D721Med (cell line): ENCODE results near the gene CARD14.

Experiments
- DNase-seq: peaks from one replicate; pipeline ENCODE4 v3.0.0; 2011; ENCODE audit warnings: low spot score; ENCODE audit not compliant: insufficient read length
- FAIRE-seq: peaks from 2 replicates; lab custom pipeline; 2011; peaks lifted over from hg19 to GRCh38; lab: Jason Lieb, UNC
- TF ChIP-seq, protein P1 (sequence below): IDR thresholded peaks from 2 replicates; pipeline ENCODE4 v1.5.1; 2012; ENCODE audit warnings: mild to moderate bottlenecking, control low read depth; ENCODE audit not compliant: insufficient read depth; ENCODE audit errors: missing control alignments

The CARD14 gene

DNA sequence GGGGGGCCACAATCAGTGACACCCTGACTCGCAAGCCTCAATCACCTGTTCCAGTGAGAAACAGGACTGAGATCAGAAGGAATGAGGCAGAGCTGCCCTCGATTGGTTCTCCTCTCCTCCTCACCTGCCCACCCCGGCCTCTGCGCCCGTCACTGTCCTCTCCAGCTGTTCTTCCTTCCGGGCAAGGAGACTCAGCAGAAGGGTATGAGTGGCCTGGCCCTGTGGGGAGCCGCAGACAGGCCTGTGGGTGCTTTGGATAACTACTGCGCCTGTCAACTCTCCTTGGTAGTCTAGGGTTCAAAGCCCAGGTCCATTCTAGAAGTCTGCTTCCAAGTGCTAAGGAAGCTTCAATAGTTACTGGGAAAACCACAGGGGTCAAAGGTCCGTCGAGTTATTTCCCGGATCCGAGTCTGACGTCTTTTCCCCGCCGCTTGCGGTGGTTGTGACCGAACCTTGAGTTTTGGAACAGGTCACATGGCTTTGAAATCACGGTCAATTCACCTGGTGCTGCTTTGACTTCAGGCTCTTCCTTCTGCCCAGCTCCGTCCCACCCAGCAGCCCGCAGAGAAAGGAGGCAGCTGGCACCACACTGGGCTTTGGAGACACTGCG lies 8.3 kb downstream of the CARD14 start:
- DNase-seq = no peak
- FAIRE-seq = no peak

DNA sequence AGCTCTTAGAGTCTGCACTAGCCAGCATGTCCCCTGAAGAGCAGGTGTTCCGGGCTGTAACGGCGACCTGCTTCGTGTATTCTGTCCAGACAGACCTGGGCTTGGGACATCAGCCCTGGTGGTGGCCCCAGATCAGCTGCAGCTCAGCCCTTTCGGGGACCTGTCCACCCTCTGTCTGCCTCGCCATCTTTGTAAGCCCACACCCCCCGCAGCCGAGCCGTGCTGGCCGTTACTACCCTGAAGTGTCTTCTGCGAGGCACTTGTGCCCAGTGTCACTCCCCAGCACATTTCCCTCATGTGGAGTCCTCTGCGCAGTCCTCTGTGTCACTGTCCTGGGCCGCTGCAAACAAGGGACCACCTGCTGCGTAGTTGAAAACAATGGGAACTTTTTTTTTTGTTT lies 10.4 kb downstream of the CARD14 start:
- TF ChIP-seq, protein P1, sequence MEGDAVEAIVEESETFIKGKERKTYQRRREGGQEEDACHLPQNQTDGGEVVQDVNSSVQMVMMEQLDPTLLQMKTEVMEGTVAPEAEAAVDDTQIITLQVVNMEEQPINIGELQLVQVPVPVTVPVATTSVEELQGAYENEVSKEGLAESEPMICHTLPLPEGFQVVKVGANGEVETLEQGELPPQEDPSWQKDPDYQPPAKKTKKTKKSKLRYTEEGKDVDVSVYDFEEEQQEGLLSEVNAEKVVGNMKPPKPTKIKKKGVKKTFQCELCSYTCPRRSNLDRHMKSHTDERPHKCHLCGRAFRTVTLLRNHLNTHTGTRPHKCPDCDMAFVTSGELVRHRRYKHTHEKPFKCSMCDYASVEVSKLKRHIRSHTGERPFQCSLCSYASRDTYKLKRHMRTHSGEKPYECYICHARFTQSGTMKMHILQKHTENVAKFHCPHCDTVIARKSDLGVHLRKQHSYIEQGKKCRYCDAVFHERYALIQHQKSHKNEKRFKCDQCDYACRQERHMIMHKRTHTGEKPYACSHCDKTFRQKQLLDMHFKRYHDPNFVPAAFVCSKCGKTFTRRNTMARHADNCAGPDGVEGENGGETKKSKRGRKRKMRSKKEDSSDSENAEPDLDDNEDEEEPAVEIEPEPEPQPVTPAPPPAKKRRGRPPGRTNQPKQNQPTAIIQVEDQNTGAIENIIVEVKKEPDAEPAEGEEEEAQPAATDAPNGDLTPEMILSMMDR = no peak
- no peak for DNase-seq
- no peak for FAIRE-seq

More for the DNA sequence above, 8.3 kb downstream of the CARD14 start:
- TF ChIP-seq, protein P1 = no peak

DNA sequence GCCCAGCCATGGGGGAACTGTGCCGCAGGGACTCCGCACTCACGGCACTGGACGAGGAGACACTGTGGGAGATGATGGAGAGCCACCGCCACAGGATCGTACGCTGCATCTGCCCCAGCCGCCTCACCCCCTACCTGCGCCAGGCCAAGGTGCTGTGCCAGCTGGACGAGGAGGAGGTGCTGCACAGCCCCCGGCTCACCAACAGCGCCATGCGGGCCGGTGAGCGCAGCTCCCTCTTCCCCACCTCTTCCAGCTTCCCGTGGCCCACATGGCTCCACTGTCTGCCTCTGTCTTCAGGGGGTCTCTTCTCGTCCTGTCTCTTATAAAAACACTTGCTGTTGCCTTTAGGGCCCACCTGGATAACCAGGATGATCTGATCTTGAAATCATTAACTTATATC lies 11.6 kb downstream of the CARD14 start:
- no peak for DNase-seq
- TF ChIP-seq, protein P1 = no peak
- no peak for FAIRE-seq

DNA sequence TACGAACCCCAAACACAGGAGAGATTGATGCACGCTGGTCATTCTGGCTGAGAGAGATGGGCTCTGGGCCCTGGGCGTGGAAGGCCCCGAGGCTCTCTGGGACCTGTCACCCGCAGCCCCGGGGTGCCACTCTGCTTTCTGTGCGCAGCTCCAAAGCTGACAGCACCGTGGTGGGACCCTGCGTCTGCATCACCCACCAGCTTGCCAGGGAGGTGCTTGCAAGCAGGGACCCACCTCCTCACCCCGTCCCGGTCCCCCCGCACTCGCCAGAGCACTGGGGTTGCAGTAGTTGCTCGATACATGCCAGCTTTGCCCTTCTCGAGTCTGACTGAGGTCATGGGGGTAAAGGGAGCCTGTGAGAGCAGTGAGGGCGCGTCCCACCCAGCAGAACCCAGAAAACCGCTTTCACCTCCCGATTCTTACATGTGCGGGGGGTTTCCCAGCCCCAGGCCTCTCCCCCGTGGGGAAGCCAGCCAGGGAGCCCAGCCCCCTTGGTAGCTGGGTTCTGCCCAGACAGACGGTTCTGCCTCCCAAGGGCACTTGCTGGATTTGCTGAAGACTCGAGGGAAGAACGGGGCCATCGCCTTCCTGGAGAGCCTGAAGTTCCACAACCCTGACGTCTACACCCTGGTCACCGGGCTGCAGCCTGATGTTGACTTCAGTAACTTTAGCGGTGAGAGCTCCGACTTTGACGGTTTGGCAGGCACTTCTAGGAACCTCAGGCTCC lies 12.5 kb downstream of the CARD14 start:
- DNase-seq = no peak
- TF ChIP-seq, protein P1 = no peak
- FAIRE-seq = no peak

DNA sequence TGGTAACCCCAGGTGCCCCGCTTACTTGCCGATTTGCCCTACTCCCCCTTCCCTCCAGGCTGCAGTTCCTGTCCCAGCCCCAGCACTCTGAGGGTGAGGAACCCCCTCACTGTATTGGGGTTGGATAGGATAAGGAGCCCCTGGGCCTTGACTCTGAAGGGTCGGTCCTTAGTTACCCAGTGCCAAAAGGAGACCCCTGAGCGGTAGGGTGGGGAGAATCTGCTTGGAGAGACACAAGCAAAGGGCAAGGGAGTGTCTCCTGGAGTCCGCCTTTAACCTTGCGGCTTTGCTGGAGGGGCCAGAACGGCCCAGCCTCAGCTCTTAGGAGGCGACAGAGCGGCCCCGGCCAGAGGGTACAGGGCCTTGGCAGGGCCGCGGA lies 13.0 kb downstream of the CARD14 start:
- TF ChIP-seq, protein P1 = no peak
- FAIRE-seq (no peak), DNase-seq (no peak)

DNA sequence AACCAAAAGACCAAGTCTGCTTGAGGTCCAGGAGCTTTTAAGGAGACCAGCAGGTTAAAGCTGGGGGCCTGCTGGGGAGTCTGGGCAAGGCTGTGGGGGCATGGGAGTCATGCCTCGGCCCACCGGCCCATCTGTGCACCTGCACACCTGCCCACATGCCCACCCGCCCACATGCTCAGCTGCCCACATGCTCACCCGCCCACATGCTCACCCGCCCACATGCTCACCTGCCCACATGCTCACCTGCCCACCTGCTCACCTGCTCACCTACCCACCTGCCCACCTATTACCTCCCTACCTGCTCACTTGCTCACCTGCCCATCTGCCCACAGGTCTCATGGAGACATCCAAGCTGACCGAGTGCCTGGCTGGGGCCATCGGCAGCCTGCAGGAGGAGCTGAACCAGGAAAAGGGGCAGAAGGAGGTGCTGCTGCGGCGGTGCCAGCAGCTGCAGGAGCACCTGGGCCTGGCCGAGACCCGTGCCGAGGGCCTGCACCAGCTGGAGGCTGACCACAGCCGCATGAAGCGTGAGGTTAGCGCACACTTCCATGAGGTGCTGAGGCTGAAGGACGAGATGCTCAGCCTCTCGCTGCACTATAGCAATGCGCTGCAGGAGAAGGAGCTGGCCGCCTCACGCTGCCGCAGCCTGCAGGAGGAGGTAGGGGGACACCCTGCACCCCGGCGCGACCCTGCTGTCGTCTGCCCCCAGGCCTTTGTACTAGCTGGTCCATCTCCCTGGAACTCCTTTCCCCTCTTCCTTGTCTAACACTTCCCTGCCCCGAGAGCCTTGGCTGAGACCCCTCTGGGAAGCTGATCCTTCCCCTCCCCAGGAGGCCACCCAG lies 14.0 kb downstream of the CARD14 start:
- TF ChIP-seq, protein P1 = no peak
- DNase-seq = no peak
- no peak for FAIRE-seq
